Measurements from ENCODE around the gene SOX10.

DNA sequence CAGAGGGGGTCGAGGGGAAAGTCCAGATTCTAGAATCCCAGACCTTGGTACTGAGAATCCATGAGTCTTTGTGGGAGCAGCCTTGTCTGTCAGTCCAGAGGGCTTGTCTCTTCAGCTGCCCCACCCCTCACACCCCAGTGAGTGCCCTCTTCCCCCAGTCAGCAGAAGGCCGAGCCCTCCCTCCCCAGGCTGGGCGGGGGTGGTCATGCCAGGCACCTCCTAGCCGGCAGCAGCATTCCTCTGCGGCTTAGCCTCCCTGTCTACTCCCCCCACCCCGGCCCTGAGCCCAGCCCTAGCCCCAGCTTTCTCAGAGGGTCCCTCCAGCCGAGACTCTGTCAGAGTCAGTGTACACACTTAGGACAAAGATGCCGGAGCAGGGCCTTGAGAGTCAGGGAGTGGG is 4.6 kb downstream of the SOX10 start:
- TF ChIP-seq POLR2A (IDR thresholded peaks at IDR 0.05; ENCODE audit: low read depth, low read length) (no peak), POLR2AphosphoS5 (IDR thresholded peaks at IDR 0.05; ENCODE audit: low read depth, low read length) (no peak), TAF1 (IDR thresholded peaks at IDR 0.05; ENCODE audit: borderline replicate concordance, low read depth, low read length) (no peak)
